ENCODE results near the gene RBM39. TPM values are rescaled to one million over a fixed set of nuclear protein-coding genes. Genes with fewer than 3 reads are reported as not detected.
"Not testable (repeated sequence)": the region's sequence is repeated elsewhere in the genome, so short reads cannot be mapped to it uniquely, and the experiment has no call there.

Gene RBM39
- total RNA-seq, 4 donors from 2014 or later: 232 to 592 (median 389) TPM

- intact Hi-C loops (cut with DNase I; ENCODE audit: low total_unique reads): no loop called here
- TF ChIP-seq POLR2A (IDR thresholded peaks at IDR 0.05) (no peak), CTCF (IDR thresholded peaks at IDR 0.05) (no peak)
- DNase-seq: no peak
- Histone ChIP-seq H3K27ac (no peak overlapping the region), H3K36me3 (no peaks in the 10 kb centered on the region), H3K4me3 (no peak overlapping the region), H3K27me3 (no peaks in the 10 kb centered on the region), H3K9me3 (no peaks in the 10 kb centered on the region), H3K4me1 (no peaks in the 10 kb centered on the region)
Measured at GRCh38 chr20:35716330-35716729, 25.7 kb downstream of the RBM39 start.

GRCh38 chr20:35715652-35716051 is 26.4 kb downstream of the RBM39 start:
- H3K9me3 ChIP-seq: no peaks in the 10 kb centered on the region
- H3K27ac ChIP-seq: no peak overlapping the region
- no peaks in the 10 kb centered on the region for H3K27me3 ChIP-seq
- no peak overlapping the region for H3K4me3 ChIP-seq
- DNase-seq: no peak
- TF ChIP-seq CTCF (IDR thresholded peaks at IDR 0.05): no peak
- no peak for TF ChIP-seq POLR2A (IDR thresholded peaks at IDR 0.05)
- H3K36me3 ChIP-seq: no peaks in the 10 kb centered on the region
- H3K4me1 ChIP-seq: no peaks in the 10 kb centered on the region
- intact Hi-C loops (cut with DNase I; ENCODE audit: low total_unique reads): no loop called here

GRCh38 chr20:35714127-35714526 is 27.9 kb downstream of the RBM39 start:
- H3K36me3 ChIP-seq: no peaks in the 10 kb centered on the region
- H3K27me3 ChIP-seq: no peaks in the 10 kb centered on the region
- H3K4me3 ChIP-seq: no peak overlapping the region
- no peak for TF ChIP-seq POLR2A (IDR thresholded peaks at IDR 0.05)
- no peak for TF ChIP-seq CTCF (IDR thresholded peaks at IDR 0.05)
- intact Hi-C loops (cut with DNase I; ENCODE audit: low total_unique reads): no loop called here
- no peaks in the 10 kb centered on the region for H3K9me3 ChIP-seq
- peaks cover 0 to 8% of the 10 kb centered on the region in 2 donors for H3K4me1 ChIP-seq
- H3K27ac ChIP-seq: no peak overlapping the region
- DNase-seq: no peak

DNA sequence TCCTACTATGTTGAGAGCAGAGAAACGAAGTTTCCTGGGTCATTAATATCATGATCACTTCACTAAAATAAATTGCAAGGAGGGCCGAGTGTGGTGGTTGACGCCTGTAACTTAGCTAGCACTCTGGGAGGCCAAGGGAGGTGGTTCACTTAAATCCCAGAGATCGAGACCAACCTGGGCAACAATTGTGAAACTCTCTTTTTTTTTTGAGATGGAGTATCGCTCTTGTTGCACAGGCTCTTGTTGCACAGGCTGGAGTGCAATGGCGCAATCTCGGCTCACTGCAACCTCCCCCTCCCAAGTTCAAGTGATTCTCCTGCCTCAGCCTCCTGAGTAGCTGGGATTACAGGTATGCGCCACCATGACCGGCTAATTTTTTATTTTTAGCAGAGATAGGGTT is 28.9 kb downstream of the RBM39 start:
- H3K9me3 ChIP-seq; intact Hi-C loops (cut with DNase I; ENCODE audit: low total_unique reads); H3K36me3 ChIP-seq; H3K4me3 ChIP-seq; DNase-seq; H3K27me3 ChIP-seq; H3K27ac ChIP-seq; H3K4me1 ChIP-seq: not testable (repeated sequence)

DNA sequence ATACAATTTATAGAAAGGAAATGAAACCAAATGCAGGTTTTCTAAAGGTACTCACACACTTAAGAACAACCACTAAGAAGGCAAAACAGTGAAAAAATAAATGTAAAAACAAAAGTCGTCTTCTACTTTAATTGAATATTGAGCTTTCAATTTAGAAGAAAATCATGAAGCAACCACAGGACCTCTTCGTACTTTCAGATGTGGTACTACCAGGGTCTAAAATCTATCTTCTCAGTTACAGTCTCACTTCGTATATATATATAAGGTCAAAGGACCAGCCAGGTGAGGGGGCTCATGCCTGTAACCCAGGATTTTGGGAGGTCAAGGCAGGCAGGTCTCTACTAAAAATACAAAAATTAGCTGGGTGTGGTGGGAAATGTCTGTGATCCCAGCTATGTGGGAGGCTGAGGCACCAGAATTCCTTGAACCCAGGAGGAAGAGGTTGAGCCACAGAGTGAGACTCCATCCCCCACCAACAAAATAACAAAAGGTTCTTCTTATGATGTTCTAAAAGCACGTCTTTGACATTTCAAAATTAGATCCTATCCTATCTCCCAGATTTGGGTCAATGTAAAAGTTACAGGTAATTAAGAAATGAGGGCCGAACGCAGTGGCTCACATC is 30.4 kb downstream of the RBM39 start:
- Histone ChIP-seq H3K4me3 (no peak overlapping the region), H3K36me3 (no peaks in the 10 kb centered on the region), H3K4me1 (peaks cover 0 to 8% of the 10 kb centered on the region in 2 donors), H3K27me3 (no peaks in the 10 kb centered on the region), H3K9me3 (no peaks in the 10 kb centered on the region), H3K27ac (no peak overlapping the region)
- DNase-seq: no peak
- TF ChIP-seq CTCF (IDR thresholded peaks at IDR 0.05) (no peak), POLR2A (IDR thresholded peaks at IDR 0.05) (no peak)
- intact Hi-C loops (cut with DNase I; ENCODE audit: low total_unique reads): no loop called here
